ENCODE measurements around the gene SLC5A9. TPM values are rescaled to one million over a fixed set of nuclear protein-coding genes. Genes with fewer than 3 reads are reported as not detected.

SLC5A9 gene
- total and polyA plus RNA-seq, 9 of the 15 experiments (the other 6 are each of a cell fraction or from before 2014, with no cell fraction given) = not detected

DNA sequence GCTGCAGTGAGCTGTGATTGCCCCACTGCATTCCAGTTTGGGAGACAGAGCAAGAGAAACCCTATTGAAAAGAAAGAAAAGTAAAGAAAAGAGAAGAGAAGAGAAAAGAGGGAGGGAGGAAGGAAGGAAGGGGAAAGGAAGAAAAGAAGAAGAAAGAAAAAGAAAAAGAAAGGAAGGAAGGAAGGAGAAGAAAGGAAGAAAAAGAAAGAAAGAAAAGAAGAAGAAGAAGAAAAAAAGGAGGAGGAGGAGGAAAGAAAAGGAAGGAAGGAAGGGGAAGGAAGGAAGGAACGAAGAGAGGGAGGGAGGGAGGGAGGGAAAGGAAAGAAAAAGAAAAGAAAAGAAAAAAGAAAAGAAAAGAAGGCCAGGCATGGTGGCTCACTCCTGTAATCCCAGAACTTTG is 10.2 kb downstream of the SLC5A9 start:
- TF ChIP-seq SPI1 (IDR thresholded peaks at IDR 0.05; ENCODE audit: borderline replicate concordance, low read depth, low read length) = no peak
- TF ChIP-seq SUPT5H (IDR thresholded peaks at IDR 0.05) = no peak
- peak; percentile 79 for TF ChIP-seq ZNF512 (tag; IDR thresholded peaks at IDR 0.05)
- no peak for TF ChIP-seq MCM2 (IDR thresholded peaks at IDR 0.05; ENCODE audit: low read depth)
- no peak for TF ChIP-seq ZEB2 (IDR thresholded peaks at IDR 0.05)
- H3K4me1 ChIP-seq (replicated peaks in 1 of 2; ENCODE audit: control insufficient read depth in 2 of 2, insufficient read depth in 2 of 2, low read length in 2 of 2) = no peaks in the 10 kb centered on the region
- no TSS peak for BruUV-seq (replicated peaks)
- no peak overlapping the region for H3K27ac ChIP-seq (ENCODE audit: extremely low read depth, low read depth, low read length)
- no peaks in the 10 kb centered on the region for H4K20me1 ChIP-seq (replicated peaks; ENCODE audit: control insufficient read depth, insufficient read depth, low read length)
- no CpG with 5 or more reads among the region's 1 CpG for WGBS (ENCODE audit: insufficient coverage, low coverage, missing lambda C conversion rate)
- FAIRE-seq = no peak
- ChIA-PET CTCF (ENCODE audit: low intra/inter-chr PET ratio) (no interaction called here), POLR2A (no interaction called here)
- H3K9me1 ChIP-seq (ENCODE audit: control insufficient read depth, insufficient read depth, low read length) = no peaks in the 10 kb centered on the region
- no peaks in the 10 kb centered on the region; a peak in 1 of 5 replicates for H3K27me3 ChIP-seq (ENCODE audit: control insufficient read depth in 2 of 2, insufficient read depth in 2 of 2, low read length in 2 of 2)
- intact Hi-C loops (cut with micrococcal nuclease) (no loop called here), in situ Hi-C loops (cut with MboI) (no loop called here)
- no peak for DNase-seq (ENCODE audit: extremely low read depth in 1 of 4, low spot score in 3 of 4)
- no peaks in the 10 kb centered on the region for H3K36me3 ChIP-seq (ENCODE audit: control insufficient read depth, insufficient read depth, low read length)
- no peaks in the 10 kb centered on the region for H3K9me3 ChIP-seq (replicated peaks; ENCODE audit: control insufficient read depth, insufficient read depth, low read depth, low read length)
- no peak for ATAC-seq
- H3K79me2 ChIP-seq (ENCODE audit: control insufficient read depth, insufficient read depth, low read length) = no peaks in the 10 kb centered on the region
- H3K4me2 ChIP-seq (ENCODE audit: insufficient read depth, low read length) = no peak overlapping the region
- H3K9ac ChIP-seq (ENCODE audit: insufficient read depth in 1 of 2, low read depth in 2 of 2, low read length in 2 of 2) = no peak overlapping the region
- no peak overlapping the region for H2AFZ ChIP-seq (ENCODE audit: low read depth, low read length)
- H3K4me3 ChIP-seq = no peak overlapping the region
